Loucy (cell line): ENCODE data around the gene TLR5.

Source experiments
- CTCF ChIP-seq: fragments of 200-600 bp; sonication (generic); conservative IDR thresholded peaks from 2 replicates; pipeline ENCODE4 v1.5.1; 2014; ENCODE audit warnings: mild to moderate bottlenecking, antibody characterized with exemption, low read length
- EZH2phosphoT487 ChIP-seq: fragments of 200-600 bp; IDR thresholded peaks from 2 replicates; pipeline ENCODE4 v1.6.1; 2018; ENCODE audit warnings: antibody characterized with exemption, mild to moderate bottlenecking, moderate library complexity, borderline replicate concordance

DNA sequence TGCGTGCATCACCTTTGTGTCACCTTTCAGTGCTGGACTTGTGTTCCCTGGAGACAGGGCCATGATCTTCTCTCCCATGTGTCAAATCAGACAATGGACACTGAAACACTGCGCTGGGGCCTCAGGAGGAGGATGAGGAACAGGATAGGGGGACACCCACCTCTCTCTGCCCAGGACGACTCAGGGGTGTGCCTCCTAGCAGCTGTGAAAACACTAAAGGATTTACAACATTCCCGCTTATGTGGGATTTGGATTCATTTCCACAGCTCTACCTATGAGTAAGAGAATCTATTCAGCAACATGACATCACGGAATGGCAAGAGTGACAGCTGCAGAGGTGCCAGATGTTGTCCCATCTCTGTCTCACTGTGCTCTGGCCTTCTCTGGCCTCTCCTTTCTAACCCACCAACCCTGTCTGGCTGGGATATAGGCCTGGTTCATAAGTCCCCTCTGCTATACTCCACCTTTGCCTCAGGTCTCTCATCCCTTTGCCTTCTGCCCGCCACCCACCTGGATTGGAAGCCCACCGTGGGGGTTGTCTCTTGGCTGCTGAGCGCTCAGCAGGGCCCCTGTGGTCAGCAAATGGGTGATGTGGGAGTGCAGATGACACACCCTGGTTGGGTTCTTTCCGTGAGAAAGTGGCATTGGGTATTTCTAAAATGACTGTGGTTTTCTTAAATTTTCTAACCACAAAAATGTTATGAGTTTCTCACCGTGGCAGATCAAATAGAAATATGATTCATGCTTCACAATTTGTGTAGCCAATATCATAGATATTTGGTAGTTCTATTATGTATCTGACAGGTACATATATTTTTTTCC is 47.1 kb upstream of the TLR5 start:
- TF ChIP-seq CTCF, result no peak
- TF ChIP-seq EZH2phosphoT487, result no peak
